GM11168 (cell line): ENCODE measurements around the gene KCNQ1.

Experiments
- in situ Hi-C: fragments of 300-500 bp; cut with MboI; formaldehyde crosslinking; loops from one replicate; pipeline ENCODE4 v1.12.0; 2022; ENCODE audit warnings: low sequenced_read_pairs; ENCODE audit not compliant: unreplicated experiment

KCNQ1 gene

GRCh38 chr11:2558397-2558796 lies 113.6 kb downstream of the KCNQ1 start:
- in situ Hi-C loops = no loop called here

DNA sequence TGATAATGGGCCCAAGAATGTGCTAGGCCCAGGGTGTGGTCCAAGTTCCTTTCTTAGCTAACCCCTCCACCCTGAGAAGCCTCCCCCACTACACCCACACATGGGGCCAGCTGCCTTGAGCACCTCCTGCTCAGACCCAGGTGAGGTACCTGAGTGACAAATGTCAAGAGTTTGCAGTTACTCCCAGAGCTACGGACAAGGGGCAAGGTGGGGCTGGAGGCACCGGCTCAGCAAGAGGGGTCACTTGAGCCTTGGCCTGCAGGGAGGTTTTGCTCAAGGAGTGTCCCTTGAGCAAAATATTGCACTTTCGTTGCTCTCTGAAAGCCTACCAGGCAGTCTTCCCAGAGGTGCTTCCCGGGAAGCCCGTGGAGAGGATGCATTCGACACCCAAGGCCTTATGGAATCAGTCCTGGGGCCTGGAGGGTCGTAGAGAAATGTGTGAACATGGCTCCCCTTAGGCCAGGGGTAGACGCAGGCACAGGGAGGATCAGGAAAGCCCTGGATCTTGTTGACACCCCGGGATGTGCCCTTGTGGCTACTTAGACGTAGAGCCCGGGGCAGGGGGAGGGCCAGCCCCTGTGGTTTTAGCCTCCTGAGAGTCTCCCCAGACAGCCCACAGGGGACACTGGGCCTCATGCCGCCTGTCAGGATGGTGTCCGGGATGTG lies 114.2 kb downstream of the KCNQ1 start:
- in situ Hi-C loops = no loop called here

DNA sequence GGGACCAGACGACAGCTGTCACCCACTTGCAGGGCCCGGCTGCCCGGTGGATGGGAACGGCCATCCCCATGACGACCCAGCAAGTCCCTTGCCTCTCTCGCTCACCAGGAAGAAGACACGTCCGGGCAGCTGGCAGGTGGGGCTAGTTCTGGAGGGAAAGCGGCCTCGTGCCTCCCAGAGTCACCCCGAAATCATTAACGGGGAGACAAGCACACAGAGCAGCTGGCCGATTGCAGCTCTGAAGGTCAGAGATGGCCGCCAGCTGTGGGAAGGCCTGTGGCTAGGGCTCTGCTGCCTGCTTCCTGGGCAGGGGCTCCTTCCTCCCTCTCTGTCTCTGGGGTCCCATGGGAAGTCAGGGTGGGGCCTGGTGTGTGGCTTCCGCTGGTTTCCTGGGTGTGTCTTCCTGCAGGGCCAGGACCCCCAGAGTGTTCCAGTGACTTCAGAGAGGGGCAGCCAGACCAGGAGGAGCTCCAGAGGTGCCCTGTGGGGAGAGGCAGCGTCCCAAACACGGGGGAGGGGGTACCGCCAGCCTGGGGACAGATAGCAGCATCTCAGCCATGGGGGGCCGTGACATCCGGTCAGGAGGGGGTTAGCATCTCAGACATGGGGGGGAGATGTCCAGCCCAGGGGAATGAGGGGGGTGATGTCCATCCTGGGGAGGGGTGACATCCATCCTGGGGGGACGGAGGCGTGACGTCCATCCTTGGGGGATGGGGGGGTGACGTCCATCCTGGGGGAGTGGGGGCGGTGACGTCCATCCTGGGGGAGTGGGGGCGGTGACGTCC lies 114.9 kb downstream of the KCNQ1 start:
- in situ Hi-C loops = no loop called here

DNA sequence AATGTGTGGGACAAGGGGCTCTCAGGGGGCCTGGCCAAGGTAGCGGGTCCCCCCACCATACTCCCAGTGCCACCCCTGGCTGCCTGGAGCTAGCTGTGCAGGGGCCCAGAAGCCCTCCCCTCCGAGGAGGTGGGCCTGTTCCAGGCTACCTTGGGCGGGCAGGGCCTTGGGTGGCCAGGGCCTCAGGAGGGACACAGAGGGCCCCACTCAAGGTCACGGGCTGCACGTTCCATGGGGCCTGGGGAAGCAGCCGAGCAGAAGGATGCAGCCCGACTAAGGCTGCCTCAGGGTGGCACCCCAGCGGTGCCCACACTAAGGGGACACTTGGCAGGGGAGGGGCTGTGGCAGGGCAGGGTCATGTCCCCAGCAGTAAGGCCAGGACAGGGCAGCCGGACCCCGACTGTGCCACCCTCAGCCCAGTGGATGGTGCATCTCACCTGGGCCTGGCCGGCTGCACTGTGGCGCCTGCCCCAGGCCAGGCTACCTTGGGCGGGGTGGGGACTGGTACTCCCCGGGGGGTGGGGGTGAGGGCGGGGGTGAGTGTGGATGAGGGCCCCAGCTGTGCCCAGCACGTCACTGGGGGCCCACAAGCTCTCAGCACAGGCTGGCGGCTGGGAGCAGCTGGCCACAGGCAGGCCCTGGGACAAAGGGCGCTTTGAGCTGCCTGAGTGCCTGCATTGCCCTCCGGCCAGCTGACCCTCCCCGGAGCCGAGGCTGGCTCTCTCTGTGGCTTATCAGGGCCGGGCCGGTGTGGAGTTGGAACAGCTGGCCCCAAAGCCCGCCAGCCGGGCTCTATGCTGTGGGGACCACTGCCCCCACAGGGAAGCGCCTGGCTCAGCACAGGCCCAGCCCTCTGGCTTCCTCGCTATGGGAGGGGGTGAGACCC lies 117.1 kb downstream of the KCNQ1 start:
- in situ Hi-C loops = no loop called here

DNA sequence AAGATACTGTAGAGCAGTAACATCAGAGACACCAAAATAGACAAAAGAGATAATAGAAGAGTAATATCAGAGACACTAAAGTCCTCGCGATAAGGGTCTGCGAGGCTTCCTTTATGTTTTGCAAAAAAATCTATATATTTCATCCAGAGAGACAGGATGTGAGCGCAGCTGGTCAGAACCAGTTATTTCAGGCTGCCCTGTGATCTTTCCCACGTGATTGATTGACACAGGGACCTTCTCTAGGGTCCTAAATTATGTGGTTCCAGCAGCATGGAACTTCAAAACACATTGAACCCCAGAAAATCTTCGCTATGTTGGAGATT lies 118.0 kb downstream of the KCNQ1 start:
- in situ Hi-C loops = no loop called here

GRCh38 chr11:2563213-2564007 lies 118.6 kb downstream of the KCNQ1 start:
- in situ Hi-C loops = no loop called here

DNA sequence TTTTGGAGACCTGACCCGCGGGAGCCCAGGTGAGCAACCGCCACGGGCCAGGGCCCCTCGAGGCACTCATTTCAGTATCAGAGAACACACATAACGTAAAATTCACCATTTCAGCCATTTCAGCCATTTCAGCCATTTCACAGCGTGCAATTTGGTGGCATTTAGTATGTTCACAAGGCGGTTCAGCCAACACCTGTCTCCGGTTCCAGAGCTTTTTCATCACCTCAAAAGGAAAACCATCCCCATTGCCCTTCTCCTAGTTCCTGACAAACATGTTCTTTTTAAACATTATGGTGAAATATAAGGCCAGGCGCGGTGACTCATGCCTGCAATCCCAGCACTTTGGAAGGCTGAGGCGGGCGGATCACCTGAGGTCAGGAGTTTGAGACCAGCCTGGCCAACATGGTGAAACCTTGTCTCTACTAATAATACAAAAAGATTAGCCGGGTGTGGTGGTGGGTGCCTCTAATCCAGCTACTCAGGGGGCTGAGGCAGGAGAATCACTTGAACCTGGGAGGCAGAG lies 119.3 kb downstream of the KCNQ1 start:
- in situ Hi-C loops = no loop called here

DNA sequence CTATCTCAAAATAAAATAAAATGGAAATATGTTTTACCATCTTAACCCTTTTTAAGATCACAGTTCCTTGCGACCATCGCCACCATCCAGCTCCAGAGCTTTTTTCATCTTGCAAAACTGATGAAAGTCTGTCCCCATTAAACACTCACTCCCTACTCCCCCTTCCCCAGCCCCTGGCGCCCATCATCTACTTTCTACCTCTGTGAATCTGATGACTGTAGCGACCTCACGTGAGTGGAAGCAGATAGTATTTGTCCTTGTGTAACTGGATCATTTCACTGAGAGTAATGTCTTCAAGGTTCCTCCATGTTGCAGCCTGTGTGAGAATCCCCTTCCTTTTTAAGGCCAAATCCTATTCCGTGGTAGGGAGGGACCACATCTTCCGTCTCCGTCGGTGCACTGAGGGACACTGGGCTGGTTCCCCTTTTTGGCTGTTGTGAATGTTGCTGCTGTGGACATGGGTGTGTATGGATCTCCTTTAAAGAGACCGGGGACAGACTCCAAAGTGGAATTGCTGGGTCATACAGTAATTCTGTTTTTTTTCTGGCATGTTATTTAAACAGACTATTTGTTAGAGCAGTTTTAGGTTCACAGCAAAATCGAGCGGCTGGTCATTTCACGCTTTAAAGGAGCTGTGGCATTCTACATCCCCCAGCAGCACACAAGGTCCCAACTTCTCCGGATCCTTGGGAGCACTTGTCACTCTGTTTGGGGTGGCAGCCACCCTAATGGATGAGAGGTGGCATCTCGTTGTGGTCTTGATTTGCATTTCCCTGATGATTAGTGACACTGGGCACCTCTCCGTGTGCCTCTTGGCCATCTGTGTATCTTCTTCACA lies 120.0 kb downstream of the KCNQ1 start:
- in situ Hi-C loops = no loop called here

DNA sequence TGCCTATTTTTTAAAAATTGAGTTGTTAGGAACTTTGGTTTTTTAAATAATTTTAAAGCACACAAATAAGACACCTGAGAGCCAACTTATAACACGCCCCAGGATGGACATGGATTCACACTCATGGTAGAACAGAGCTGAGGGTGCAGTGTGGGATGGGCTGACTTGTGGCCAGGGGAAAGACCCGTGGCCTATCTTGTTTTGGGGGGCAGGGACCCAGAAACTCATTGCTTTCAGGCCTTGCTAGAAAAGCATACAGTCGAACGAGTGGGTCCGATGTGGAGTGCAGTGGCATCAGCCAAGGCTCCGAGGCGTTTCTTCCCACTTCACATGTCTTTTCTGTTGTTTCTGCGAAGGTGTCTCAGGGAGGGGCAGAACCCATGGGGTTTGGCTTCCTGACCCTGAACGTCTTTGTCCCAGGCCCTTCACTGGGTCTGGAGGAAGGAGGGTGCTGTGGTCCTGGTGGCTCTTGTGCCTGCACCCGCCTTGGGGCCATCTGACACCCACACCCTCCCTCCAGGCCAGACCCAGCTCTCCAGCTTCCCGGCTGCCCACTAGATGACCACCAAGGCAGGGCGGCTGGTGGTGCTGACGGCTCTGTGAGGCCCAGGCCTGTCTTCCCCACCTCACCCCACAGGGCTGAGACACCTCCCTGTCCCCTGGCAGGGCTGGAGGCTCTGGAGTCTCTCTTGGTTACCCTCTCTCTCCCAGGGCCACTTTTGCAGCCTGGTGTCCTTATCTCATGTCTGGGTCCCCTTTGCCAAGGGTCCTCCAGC lies 120.8 kb downstream of the KCNQ1 start:
- in situ Hi-C loops = no loop called here

- in situ Hi-C loops = no loop called here
Observed at GRCh38 chr11:2566223-2567025, 121.6 kb downstream of the KCNQ1 start.

- in situ Hi-C loops = no loop called here
Observed at GRCh38 chr11:2567026-2567671, 122.3 kb downstream of the KCNQ1 start.

GRCh38 chr11:2569321-2569721 lies 124.5 kb downstream of the KCNQ1 start:
- in situ Hi-C loops = no loop called here

DNA sequence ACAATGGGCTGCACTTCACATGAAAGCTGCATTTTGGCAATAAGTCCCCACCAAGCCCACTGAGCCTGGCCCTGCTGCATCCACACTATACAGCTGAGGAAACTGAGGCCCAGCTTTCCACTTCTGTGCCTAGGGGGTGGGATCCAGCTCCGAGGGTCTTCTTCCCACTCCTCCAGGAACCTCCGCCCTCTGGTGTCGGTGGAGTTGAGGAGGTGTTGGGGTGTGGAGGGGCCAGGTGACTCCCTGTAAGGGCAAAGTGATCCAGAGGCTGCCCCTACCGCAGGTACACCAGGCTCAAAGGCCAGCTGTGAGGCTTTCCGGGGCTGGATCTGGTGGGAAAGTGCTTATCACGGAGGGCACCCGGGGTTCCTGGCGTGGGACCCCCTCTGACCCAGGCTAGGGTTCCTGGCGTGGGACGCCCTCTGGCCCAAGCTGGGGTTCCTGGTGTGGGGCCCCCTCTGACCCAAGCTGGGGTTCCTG lies 125.0 kb downstream of the KCNQ1 start:
- in situ Hi-C loops = loop anchor here (10.0 kb wide), 1 partner anchor 185 kb away; no protein-coding TSS in a partner anchor

- in situ Hi-C loops = loop anchor here (10.0 kb wide), 1 partner anchor 184 kb away; no protein-coding TSS in a partner anchor
Observed at GRCh38 chr11:2570211-2570811, 125.5 kb downstream of the KCNQ1 start.

GRCh38 chr11:2570841-2571597 lies 126.2 kb downstream of the KCNQ1 start:
- in situ Hi-C loops = loop anchor here (10.0 kb wide), 1 partner anchor 184 kb away; no protein-coding TSS in a partner anchor
